Muscle of leg (tissue), 11 donors: Measurements from ENCODE around the gene LGALS9. TPM values are rescaled to one million over a fixed set of nuclear protein-coding genes. Genes with fewer than 3 reads are reported as not detected.
A peak's percentile ranks its signal among the peaks of the same experiment; 100 is the strongest.
"Not testable (repeated sequence)": the region's sequence is repeated elsewhere in the genome, so short reads cannot be mapped to it uniquely, and the experiment has no call there.

Experiments
- DNase-seq: peaks from one replicate; pipeline ENCODE4 v3.0.0; 2013
- H3K27ac ChIP-seq: one replicate; pipeline ENCODE4 v1.5.1; 2013; ENCODE audit warnings: mild to moderate bottlenecking, low read length, control low read depth
- H3K27me3 ChIP-seq: one replicate; pipeline ENCODE4 v1.6.1; 2013; ENCODE audit warnings: low read length; ENCODE audit not compliant: control insufficient read depth, insufficient read depth
- H3K36me3 ChIP-seq: one replicate; pipeline ENCODE4 v1.6.1; 2013; ENCODE audit warnings: low read length; ENCODE audit not compliant: control insufficient read depth, insufficient read depth
- H3K4me1 ChIP-seq: one replicate; pipeline ENCODE4 v1.6.1; 2013; ENCODE audit warnings: low read length; ENCODE audit not compliant: control insufficient read depth, insufficient read depth
- H3K4me3 ChIP-seq: one replicate; pipeline ENCODE4 v1.5.1; 2013; ENCODE audit warnings: low read length, control low read depth
- H3K9me3 ChIP-seq: replicated peaks from 2 replicates; pipeline ENCODE4 v1.6.1; 2013; ENCODE audit warnings: low read depth, low read length; ENCODE audit not compliant: control insufficient read depth
- WGBS: methylation state at CpG from one replicate; pipeline ENCODE4 v1.1.5; 2013; ENCODE audit warnings: missing lambda C conversion rate; ENCODE audit not compliant: insufficient coverage; 5-methylcytosine and 5-hydroxymethylcytosine counted together
- polyA plus RNA-seq, 8 donors: library from polyadenylated mRNA; unstranded; fragments of 120-200 nt; gene quantifications; one replicate each; pipeline versions ENCODE4 v1.2.1 to v1.2.3, GENCODE V29; 2013; ENCODE audit warnings: inconsistent platforms in 1 of 8, low replicate concordance in 1 of 8; ENCODE audit not compliant: insufficient read length in 8 of 8, insufficient read depth in 1 of 8
- total RNA-seq: library from RNA; stranded (reverse); fragments of 120-200 nt; gene quantifications from one replicate; pipeline ENCODE4 v1.2.4, GENCODE V29; 2013

The LGALS9 gene
- total and polyA plus RNA-seq, 9 donors: 6.2 to 14.1 (median 12.4) TPM

GRCh38 chr17:27636005-27636520 lies 5.1 kb downstream of the LGALS9 start:
- not testable (repeated sequence) for DNase-seq, H3K27ac ChIP-seq, H3K4me3 ChIP-seq, H3K27me3 ChIP-seq, H3K36me3 ChIP-seq, H3K9me3 ChIP-seq
- peaks cover 21% of the 10 kb centered on the region for H3K4me1 ChIP-seq
- no CpG with 5 or more reads among the region's 3 CpGs for WGBS

- no CpG with 5 or more reads among the region's 7 CpGs for WGBS
These were observed 6.8 kb downstream of the LGALS9 start for GRCh38 chr17:27637818-27638217.

DNA sequence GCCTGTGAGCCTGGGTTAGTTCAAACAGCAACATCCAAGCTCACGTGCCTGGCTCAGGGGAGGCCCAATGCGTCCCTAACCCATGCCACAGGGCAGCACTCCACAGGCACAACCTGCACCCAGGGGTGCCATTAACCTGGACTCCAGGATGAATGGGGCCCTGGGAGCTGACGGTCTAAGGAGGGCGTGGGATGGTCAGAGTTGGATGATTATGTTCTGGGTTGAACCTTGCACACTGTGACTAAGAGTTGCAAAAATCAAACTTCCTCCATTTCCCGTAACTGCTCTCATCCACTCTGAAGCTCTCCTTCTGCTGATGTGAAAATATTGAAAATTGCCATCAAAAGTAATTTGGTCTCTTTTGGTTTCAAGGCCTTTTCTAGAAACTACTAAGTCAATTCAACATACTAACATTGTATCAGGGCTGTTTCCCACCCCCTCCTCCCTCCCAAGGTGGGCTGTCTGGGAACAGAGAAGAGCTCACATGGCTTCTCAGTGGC lies 7.5 kb downstream of the LGALS9 start:
- H3K36me3 ChIP-seq, H3K27ac ChIP-seq, H3K4me3 ChIP-seq, DNase-seq, H3K4me1 ChIP-seq, H3K9me3 ChIP-seq, H3K27me3 ChIP-seq: not testable (repeated sequence)
- no CpG with 5 or more reads among the region's 5 CpGs for WGBS

More at GRCh38 chr17:27637818-27638217, 6.8 kb downstream of the LGALS9 start:
- DNase-seq, H3K9me3 ChIP-seq, H3K27me3 ChIP-seq, H3K36me3 ChIP-seq, H3K4me3 ChIP-seq, H3K27ac ChIP-seq: not testable (repeated sequence)
- H3K4me1 ChIP-seq: peaks cover 14% of the 10 kb centered on the region

DNA sequence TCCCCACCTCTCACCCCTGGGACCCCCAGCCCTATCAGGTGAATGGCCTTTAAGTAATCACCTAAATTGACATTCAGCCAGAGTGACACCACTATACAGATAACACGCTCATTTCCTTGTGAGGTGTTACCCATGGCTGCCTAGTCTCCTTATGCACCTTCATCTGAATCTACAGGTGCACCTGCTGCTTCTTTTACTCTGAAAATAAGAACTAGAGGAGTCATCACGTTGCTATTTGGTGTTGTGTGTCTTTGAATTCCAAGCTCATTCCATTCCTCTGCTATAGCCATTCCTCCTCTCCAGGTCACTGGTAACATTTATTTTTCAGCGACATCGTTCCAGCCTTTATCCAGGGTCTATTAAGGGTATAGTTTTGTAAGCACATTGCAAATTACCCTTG lies 9.8 kb downstream of the LGALS9 start:
- no peak overlapping the region for H3K4me3 ChIP-seq
- H3K9me3 ChIP-seq: no peaks in the 10 kb centered on the region
- WGBS: no CpG with 5 or more reads among the region's 4 CpGs

GRCh38 chr17:27644586-27644985 lies 13.6 kb downstream of the LGALS9 start:
- WGBS: 81% methylated on average over 6 of the region's 9 CpGs
- Histone ChIP-seq H3K27me3 (no peaks in the 10 kb centered on the region), H3K27ac (no peak overlapping the region), H3K4me3 (no peak overlapping the region), H3K36me3 (no peaks in the 10 kb centered on the region), H3K4me1 (no peaks in the 10 kb centered on the region), H3K9me3 (no peaks in the 10 kb centered on the region)
- DNase-seq: no peak

More for the DNA sequence above, 9.8 kb downstream of the LGALS9 start:
- DNase-seq: no peak
- Histone ChIP-seq H3K36me3 (no peaks in the 10 kb centered on the region), H3K27me3 (no peaks in the 10 kb centered on the region), H3K4me1 (no peaks in the 10 kb centered on the region), H3K27ac (no peak overlapping the region)

- not testable (repeated sequence) for H3K36me3 ChIP-seq, H3K27ac ChIP-seq, H3K4me1 ChIP-seq, H3K27me3 ChIP-seq, H3K4me3 ChIP-seq, H3K9me3 ChIP-seq, DNase-seq
- WGBS: no CpG with 5 or more reads among the region's 10 CpGs
These were observed 14.6 kb downstream of the LGALS9 start for GRCh38 chr17:27645621-27646020.

GRCh38 chr17:27646232-27646631 lies 15.2 kb downstream of the LGALS9 start:
- H3K4me3 ChIP-seq: no peak overlapping the region
- DNase-seq: no peak
- WGBS: 90% methylated on average over 6 of the region's 13 CpGs
- no peak overlapping the region for H3K27ac ChIP-seq
- no peaks in the 10 kb centered on the region for H3K27me3 ChIP-seq
- no peaks in the 10 kb centered on the region for H3K36me3 ChIP-seq
- no peaks in the 10 kb centered on the region for H3K4me1 ChIP-seq
- no peaks in the 10 kb centered on the region for H3K9me3 ChIP-seq

- Histone ChIP-seq H3K9me3 (no peaks in the 10 kb centered on the region), H3K4me1 (no peaks in the 10 kb centered on the region), H3K27ac (no peak overlapping the region), H3K36me3 (no peaks in the 10 kb centered on the region), H3K27me3 (no peaks in the 10 kb centered on the region), H3K4me3 (no peak overlapping the region)
- DNase-seq: no peak
- 75% methylated on average over 7 of the region's 9 CpGs for WGBS
These were observed 16.8 kb downstream of the LGALS9 start for GRCh38 chr17:27647765-27648164.

DNA sequence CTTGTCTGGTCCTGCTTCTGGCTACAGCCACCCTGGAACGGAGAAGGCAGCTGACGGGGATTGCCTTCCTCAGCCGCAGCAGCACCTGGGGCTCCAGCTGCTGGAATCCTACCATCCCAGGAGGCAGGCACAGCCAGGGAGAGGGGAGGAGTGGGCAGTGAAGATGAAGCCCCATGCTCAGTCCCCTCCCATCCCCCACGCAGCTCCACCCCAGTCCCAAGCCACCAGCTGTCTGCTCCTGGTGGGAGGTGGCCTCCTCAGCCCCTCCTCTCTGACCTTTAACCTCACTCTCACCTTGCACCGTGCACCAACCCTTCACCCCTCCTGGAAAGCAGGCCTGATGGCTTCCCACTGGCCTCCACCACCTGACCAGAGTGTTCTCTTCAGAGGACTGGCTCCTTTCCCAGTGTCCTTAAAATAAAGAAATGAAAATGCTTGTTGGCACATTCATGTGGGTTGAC lies 18.2 kb downstream of the LGALS9 start:
- not testable (repeated sequence) for H3K4me3 ChIP-seq, H3K9me3 ChIP-seq, H3K27me3 ChIP-seq, H3K4me1 ChIP-seq, DNase-seq, H3K36me3 ChIP-seq, H3K27ac ChIP-seq
- WGBS: 26% methylated on average over 5 of the region's 5 CpGs

DNA sequence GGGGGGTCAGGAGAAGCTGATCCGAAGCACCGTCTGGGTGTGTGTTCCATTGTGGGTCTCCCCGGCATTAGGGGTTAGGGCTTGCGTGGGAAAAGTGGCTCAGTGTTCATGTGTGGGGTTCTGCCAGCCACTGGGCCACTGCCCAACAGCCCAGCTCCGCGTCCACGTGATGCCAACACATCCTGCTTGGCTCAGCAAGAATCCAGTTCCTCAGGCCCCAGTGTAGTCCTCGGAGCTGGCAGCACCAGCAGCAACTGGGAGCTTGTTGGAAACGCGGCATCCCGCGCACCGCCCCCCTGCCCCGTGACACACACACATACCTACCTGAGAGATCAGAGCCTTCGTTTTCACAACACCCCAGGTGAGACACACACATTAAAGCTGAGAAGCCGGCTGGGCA lies 18.9 kb downstream of the LGALS9 start:
- H3K9me3 ChIP-seq: no peaks in the 10 kb centered on the region
- H3K4me1 ChIP-seq: no peaks in the 10 kb centered on the region
- 78% methylated on average over 13 of the region's 16 CpGs for WGBS
- no peaks in the 10 kb centered on the region for H3K36me3 ChIP-seq
- H3K27me3 ChIP-seq: no peaks in the 10 kb centered on the region
- H3K4me3 ChIP-seq: no peak overlapping the region
- DNase-seq: peak; percentile 37
- no peak overlapping the region for H3K27ac ChIP-seq

- WGBS: 78% methylated on average over 11 of the region's 11 CpGs
- DNase-seq: no peak
- Histone ChIP-seq H3K27me3 (no peaks in the 10 kb centered on the region), H3K27ac (no peak overlapping the region), H3K4me1 (no peaks in the 10 kb centered on the region), H3K36me3 (no peaks in the 10 kb centered on the region), H3K4me3 (no peak overlapping the region), H3K9me3 (no peaks in the 10 kb centered on the region)
These were observed 19.8 kb downstream of the LGALS9 start for GRCh38 chr17:27650836-27651235.
